Tibial nerve (tissue), 4 donors: ENCODE results near the gene MORN3.

ENCODE experiments used
- EP300 ChIP-seq, 2 donors: sonication (generic); formaldehyde crosslinking; IDR thresholded peaks; one replicate each; pipeline ENCODE4 v1.6.1; 2017; ENCODE audit warnings: antibody characterized with exemption in 2 of 2, mild to moderate bottlenecking in 1 of 2
- POLR2A ChIP-seq, 2 donors: fragments of 450-650 bp; IDR thresholded peaks; one replicate each; pipeline ENCODE4 v1.6.1; 2017; ENCODE audit warnings: antibody characterized with exemption in 2 of 2, mild to moderate bottlenecking in 2 of 2, moderate library complexity in 2 of 2
- TF ChIP-seq, protein P1 (sequence below), 5 experiments: fragments of 200-600 bp in 3 of 5; fragments of 450-650 bp in 2 of 5; sonication (generic) in 3 of 5; IDR thresholded peaks; one replicate each; pipeline ENCODE4 v1.5.1; 2016 to 2019; ENCODE audit warnings: antibody characterized with exemption in 5 of 5, mild to moderate bottlenecking in 3 of 5, moderate library complexity in 2 of 5

- TF ChIP-seq POLR2A (IDR thresholded peaks at IDR 0.05) (no peak), EP300 (IDR thresholded peaks at IDR 0.05) (no peak)
- TF ChIP-seq, protein P1, sequence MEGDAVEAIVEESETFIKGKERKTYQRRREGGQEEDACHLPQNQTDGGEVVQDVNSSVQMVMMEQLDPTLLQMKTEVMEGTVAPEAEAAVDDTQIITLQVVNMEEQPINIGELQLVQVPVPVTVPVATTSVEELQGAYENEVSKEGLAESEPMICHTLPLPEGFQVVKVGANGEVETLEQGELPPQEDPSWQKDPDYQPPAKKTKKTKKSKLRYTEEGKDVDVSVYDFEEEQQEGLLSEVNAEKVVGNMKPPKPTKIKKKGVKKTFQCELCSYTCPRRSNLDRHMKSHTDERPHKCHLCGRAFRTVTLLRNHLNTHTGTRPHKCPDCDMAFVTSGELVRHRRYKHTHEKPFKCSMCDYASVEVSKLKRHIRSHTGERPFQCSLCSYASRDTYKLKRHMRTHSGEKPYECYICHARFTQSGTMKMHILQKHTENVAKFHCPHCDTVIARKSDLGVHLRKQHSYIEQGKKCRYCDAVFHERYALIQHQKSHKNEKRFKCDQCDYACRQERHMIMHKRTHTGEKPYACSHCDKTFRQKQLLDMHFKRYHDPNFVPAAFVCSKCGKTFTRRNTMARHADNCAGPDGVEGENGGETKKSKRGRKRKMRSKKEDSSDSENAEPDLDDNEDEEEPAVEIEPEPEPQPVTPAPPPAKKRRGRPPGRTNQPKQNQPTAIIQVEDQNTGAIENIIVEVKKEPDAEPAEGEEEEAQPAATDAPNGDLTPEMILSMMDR (IDR thresholded peaks at IDR 0.05), result no peak
Observed at GRCh38 chr12:121701667-121702277, 32.3 kb upstream of the MORN3 start.
